HEK293 (cell line): ENCODE measurements around the gene AMBRA1.

ENCODE experiments used
- CTCF ChIA-PET: fragments of 350-600 bp; formaldehyde crosslinking; extraction: SDS; loops from one replicate; lab custom pipeline; 2021; ENCODE audit warnings: antibody characterized with exemption; lab: Yijun Ruan, JAX
- POLR2A ChIA-PET: fragments of 300-600 bp; formaldehyde crosslinking; extraction: SDS; loops from one replicate; lab custom pipeline; 2020; ENCODE audit warnings: antibody characterized with exemption, inconsistent platforms; lab: Yijun Ruan, JAX
- H3K27ac ChIP-seq: fragments of 200-500 bp; sonication (Bioruptor generic); 2 replicates; pipeline ENCODE4 v1.5.1; 2014; ENCODE audit warnings: low read depth, low read length, control low read depth, inconsistent platforms; ENCODE audit errors: extremely low read depth
- H3K36me3 ChIP-seq, 2 experiments: fragments of 200-500 bp in 1 of 2; sonication (Bioruptor generic) in 1 of 2; 1 replicate in 1 of 2; 2 replicates in 1 of 2; pipeline ENCODE4 v1.5.1; 2014 to 2017; ENCODE audit warnings: inconsistent platforms in 2 of 2, low read length in 2 of 2; ENCODE audit not compliant: control insufficient read depth in 2 of 2, insufficient read depth in 1 of 2
- H3K4me1 ChIP-seq: fragments of 200-500 bp; sonication (Bioruptor generic); 2 replicates; pipeline ENCODE4 v1.5.1; 2014; ENCODE audit warnings: mild to moderate bottlenecking, low read length, inconsistent platforms; ENCODE audit not compliant: control insufficient read depth, insufficient read depth
- H3K4me3 ChIP-seq: 2 replicates; pipeline ENCODE4 v1.5.1; 2011; ENCODE audit warnings: low read depth, mild to moderate bottlenecking, control low read depth, low read length, moderate library complexity
- H3K9me3 ChIP-seq: fragments of 200-500 bp; sonication (Bioruptor generic); 2 replicates; pipeline ENCODE4 v1.5.1; 2014; ENCODE audit warnings: low read depth, low read length, inconsistent platforms; ENCODE audit not compliant: control insufficient read depth, insufficient read depth
- BCL11A ChIP-seq: fragments of 450-650 bp; formaldehyde crosslinking; IDR thresholded peaks from 2 replicates; pipeline ENCODE4 v1.5.1; 2016; ENCODE audit warnings: low read depth, missing biosample characterization, missing genetic modification characterization
- GLIS2 ChIP-seq: fragments of 450-650 bp; formaldehyde crosslinking; IDR thresholded peaks from 2 replicates; pipeline ENCODE4 v1.5.1; 2016; ENCODE audit warnings: missing biosample characterization, missing genetic modification characterization
- KLF16 ChIP-seq: fragments of 450-650 bp; formaldehyde crosslinking; IDR thresholded peaks from 2 replicates; pipeline ENCODE4 v1.5.1; 2017; ENCODE audit warnings: missing biosample characterization, missing genetic modification characterization
- KLF9 ChIP-seq: fragments of 450-650 bp; formaldehyde crosslinking; IDR thresholded peaks from 2 replicates; pipeline ENCODE4 v1.5.1; 2016; ENCODE audit warnings: missing biosample characterization, missing genetic modification characterization, low read depth
- PRDM10 ChIP-seq: fragments of 450-650 bp; formaldehyde crosslinking; IDR thresholded peaks from 2 replicates; pipeline ENCODE4 v1.5.1; 2016; ENCODE audit warnings: missing biosample characterization, missing genetic modification characterization
- RBAK ChIP-seq: fragments of 450-650 bp; formaldehyde crosslinking; IDR thresholded peaks from 2 replicates; pipeline ENCODE4 v1.5.1; 2016; ENCODE audit warnings: missing biosample characterization, missing genetic modification characterization
- REPIN1 ChIP-seq: fragments of 450-650 bp; formaldehyde crosslinking; IDR thresholded peaks from 2 replicates; pipeline ENCODE4 v1.5.1; 2017; ENCODE audit warnings: missing biosample characterization, missing genetic modification characterization, low read depth
- SP3 ChIP-seq: fragments of 450-650 bp; formaldehyde crosslinking; IDR thresholded peaks from 2 replicates; pipeline ENCODE4 v1.5.1; 2016; ENCODE audit warnings: missing biosample characterization, missing genetic modification characterization
- TCF7L2 ChIP-seq: IDR thresholded peaks from 2 replicates; pipeline ENCODE4 v1.6.1; 2011; ENCODE audit warnings: low read depth, mild to moderate bottlenecking, inconsistent platforms, low read length, moderate library complexity, borderline replicate concordance
- YY2 ChIP-seq: fragments of 450-650 bp; formaldehyde crosslinking; IDR thresholded peaks from 2 replicates; pipeline ENCODE4 v1.5.1; 2016; ENCODE audit warnings: missing biosample characterization, missing genetic modification characterization
- ZBTB7A ChIP-seq: fragments of 450-650 bp; formaldehyde crosslinking; IDR thresholded peaks from 2 replicates; pipeline ENCODE4 v1.5.1; 2016; ENCODE audit warnings: low read depth, missing biosample characterization, missing genetic modification characterization
- ZFP41 ChIP-seq: fragments of 450-650 bp; formaldehyde crosslinking; IDR thresholded peaks from 2 replicates; pipeline ENCODE4 v1.5.1; 2016; ENCODE audit warnings: missing biosample characterization, missing genetic modification characterization, borderline replicate concordance
- ZNF133 ChIP-seq: fragments of 450-650 bp; formaldehyde crosslinking; IDR thresholded peaks from 2 replicates; pipeline ENCODE4 v1.5.1; 2016; ENCODE audit warnings: missing biosample characterization, missing genetic modification characterization
- ZNF174 ChIP-seq: fragments of 450-650 bp; formaldehyde crosslinking; IDR thresholded peaks from 2 replicates; pipeline ENCODE4 v1.5.0; 2017; ENCODE audit warnings: missing biosample characterization, mild to moderate bottlenecking, missing genetic modification characterization
- ZNF19 ChIP-seq: fragments of 450-650 bp; formaldehyde crosslinking; IDR thresholded peaks from 2 replicates; pipeline ENCODE4; 2016; ENCODE audit warnings: missing biosample characterization, missing genetic modification characterization, low read depth
- ZNF223 ChIP-seq: fragments of 450-650 bp; formaldehyde crosslinking; IDR thresholded peaks from 2 replicates; pipeline ENCODE4 v1.5.1; 2016; ENCODE audit warnings: missing biosample characterization, missing genetic modification characterization
- ZNF248 ChIP-seq: fragments of 450-650 bp; formaldehyde crosslinking; IDR thresholded peaks from 2 replicates; pipeline ENCODE4 v1.5.1; 2017; ENCODE audit warnings: missing biosample characterization, missing genetic modification characterization
- ZNF26 ChIP-seq: fragments of 450-650 bp; formaldehyde crosslinking; IDR thresholded peaks from 2 replicates; pipeline ENCODE4 v1.5.1; 2016; ENCODE audit warnings: missing biosample characterization, missing genetic modification characterization
- ZNF350 ChIP-seq: fragments of 450-650 bp; formaldehyde crosslinking; IDR thresholded peaks from 2 replicates; pipeline ENCODE4 v1.5.0; 2017; ENCODE audit warnings: missing biosample characterization, mild to moderate bottlenecking, missing genetic modification characterization
- ZNF37A ChIP-seq: fragments of 450-650 bp; IDR thresholded peaks from 2 replicates; pipeline ENCODE4 v1.5.1; 2018; ENCODE audit warnings: missing biosample characterization, missing genetic modification characterization
- ZNF510 ChIP-seq: fragments of 450-650 bp; formaldehyde crosslinking; IDR thresholded peaks from 2 replicates; pipeline ENCODE4 v1.5.1; 2018; ENCODE audit warnings: mild to moderate bottlenecking, missing genetic modification characterization, missing biosample characterization; ENCODE audit not compliant: insufficient replicate concordance
- ZNF585B ChIP-seq: fragments of 450-650 bp; formaldehyde crosslinking; IDR thresholded peaks from 2 replicates; pipeline ENCODE4 v1.5.1; 2016; ENCODE audit warnings: missing biosample characterization, missing genetic modification characterization
- ZNF654 ChIP-seq: fragments of 450-650 bp; formaldehyde crosslinking; IDR thresholded peaks from 2 replicates; pipeline ENCODE4 v1.5.1; 2016; ENCODE audit warnings: low read depth, missing biosample characterization, missing genetic modification characterization
- ZNF660 ChIP-seq: fragments of 450-650 bp; IDR thresholded peaks from 2 replicates; pipeline ENCODE4 v1.5.1; 2018; ENCODE audit warnings: missing biosample characterization, mild to moderate bottlenecking, missing genetic modification characterization
- ZNF677 ChIP-seq: fragments of 450-650 bp; IDR thresholded peaks from 2 replicates; pipeline ENCODE4 v1.5.0; 2018; ENCODE audit warnings: missing biosample characterization, mild to moderate bottlenecking, missing genetic modification characterization, moderate library complexity
- ZSCAN23 ChIP-seq: fragments of 450-650 bp; formaldehyde crosslinking; IDR thresholded peaks from 2 replicates; pipeline ENCODE4 v1.5.1; 2016; ENCODE audit warnings: missing biosample characterization, missing genetic modification characterization

Gene AMBRA1

GRCh38 chr11:46491661-46492330, 102.0 kb downstream of the AMBRA1 start:
- TF ChIP-seq ZBTB7A (no peak), ZNF174 (tag by site-specific recombination) (no peak), ZNF510 (no peak), ZNF660 (tag by site-specific recombination) (no peak), YY2 (tag by site-specific recombination) (no peak), SP3 (tag by site-specific recombination) (no peak), ZNF37A (tag by site-specific recombination) (no peak), KLF16 (tag by site-specific recombination) (no peak), RBAK (no peak), ZNF26 (tag by site-specific recombination) (no peak), ZNF248 (no peak), GLIS2 (tag by site-specific recombination) (no peak), TCF7L2 (no peak), ZSCAN23 (tag by site-specific recombination) (no peak), REPIN1 (tag by site-specific recombination) (no peak)

GRCh38 chr11:46490666-46491065, 103.2 kb downstream of the AMBRA1 start:
- Histone ChIP-seq H3K4me1 (no peaks in the 10 kb centered on the region), H3K27ac (no peak overlapping the region), H3K4me3 (no peak overlapping the region), H3K36me3 (peaks cover 0 to 24% of the 10 kb centered on the region in 2 experiments; a peak in 1 of 3 replicates)
- POLR2A ChIA-PET = no interaction called here
- TF ChIP-seq ZNF174 (tag by site-specific recombination) (no peak), ZFP41 (tag by site-specific recombination) (no peak), ZNF223 (tag by site-specific recombination) (no peak), ZNF585B (tag by site-specific recombination) (no peak)
- TF ChIP-seq, all 188 proteins: peak for 0
- no peaks in the 10 kb centered on the region for H3K9me3 ChIP-seq
- CTCF ChIA-PET = interaction anchor here (0.6 to 4.2 kb wide), 27 partner anchors 9 to 152 kb away, joined by 3 to 46 read pairs (median 9); partner anchors contain the start of gene HARBI1

More at GRCh38 chr11:46491661-46492330, 102.0 kb downstream of the AMBRA1 start:
- Histone ChIP-seq H3K36me3 (peaks cover 0 to 24% of the 10 kb centered on the region in 2 experiments; a peak in 1 of 3 replicates), H3K4me3 (no peak overlapping the region), H3K4me1 (no peaks in the 10 kb centered on the region), H3K9me3 (no peaks in the 10 kb centered on the region), H3K27ac (no peak overlapping the region)
- ChIA-PET POLR2A (no interaction called here), CTCF (interaction anchor here (0.6 to 4.2 kb wide), 13 partner anchors 8 to 330 kb away, joined by 3 to 46 read pairs (median 5); no protein-coding TSS in a partner anchor)

GRCh38 chr11:46489656-46490560, 103.9 kb downstream of the AMBRA1 start:
- Histone ChIP-seq H3K4me3 (no peak overlapping the region), H3K27ac (no peak overlapping the region), H3K36me3 (peaks cover 0 to 24% of the 10 kb centered on the region in 2 experiments; a peak in 1 of 3 replicates), H3K9me3 (no peaks in the 10 kb centered on the region), H3K4me1 (no peaks in the 10 kb centered on the region)
- POLR2A ChIA-PET = no interaction called here
- CTCF ChIA-PET = interaction anchor here (0.6 to 4.2 kb wide), 42 partner anchors 8 to 1290 kb away, joined by 3 to 46 read pairs (median 4); partner anchors contain the start of gene HARBI1
- TF ChIP-seq ZNF654 (tag by site-specific recombination) (peak; percentile 44), RBAK (no peak), ZNF133 (tag by site-specific recombination) (no peak), ZNF660 (tag by site-specific recombination) (0 out of 2 replicates have a peak, but pooled peaks have one; percentile 20), YY2 (tag by site-specific recombination) (no peak), PRDM10 (tag by site-specific recombination) (no peak), BCL11A (tag by site-specific recombination) (no peak), ZNF19 (tag by site-specific recombination) (no peak), KLF9 (tag by site-specific recombination) (no peak), ZNF677 (tag by site-specific recombination) (no peak), ZNF350 (no peak)
